ENCODE results near the gene LRCH4. TPM values are rescaled to one million over a fixed set of nuclear protein-coding genes. Genes with fewer than 3 reads are reported as not detected.
"Not testable (repeated sequence)": the region's sequence is repeated elsewhere in the genome, so short reads cannot be mapped to it uniquely, and the experiment has no call there.

The LRCH4 gene
- total RNA-seq, 1 donor from 2014 or later, result 3.9 TPM

GRCh38 chr7:100568176-100568895, 17.6 kb downstream of the LRCH4 start:
- Histone ChIP-seq H3K36me3 (ENCODE audit: control insufficient read depth, insufficient read depth, low read length) (peaks cover 4% of the 10 kb centered on the region), H3K4me3 (ENCODE audit: low read depth, low read length) (no peak overlapping the region), H3K27me3 (ENCODE audit: control insufficient read depth, insufficient read depth, low read length) (no peaks in the 10 kb centered on the region)
- TF ChIP-seq CTCF (IDR thresholded peaks at IDR 0.05; ENCODE audit: insufficient read depth, low read length, severe bottlenecking), result no peak
- DNase-seq (ENCODE audit: low read depth) (no peak), FAIRE-seq (no peak)

GRCh38 chr7:100567751-100568175, 18.2 kb downstream of the LRCH4 start:
- no peak for FAIRE-seq
- H3K27me3 ChIP-seq (ENCODE audit: control insufficient read depth, insufficient read depth, low read length), result no peaks in the 10 kb centered on the region
- H3K4me3 ChIP-seq (ENCODE audit: low read depth, low read length), result no peak overlapping the region
- H3K36me3 ChIP-seq (ENCODE audit: control insufficient read depth, insufficient read depth, low read length), result peaks cover 2% of the 10 kb centered on the region
- TF ChIP-seq CTCF (IDR thresholded peaks at IDR 0.05; ENCODE audit: insufficient read depth, low read length, severe bottlenecking), result no peak
- DNase-seq (ENCODE audit: low read depth), result no peak

- FAIRE-seq, result no peak
- Histone ChIP-seq H3K27me3 (ENCODE audit: control insufficient read depth, insufficient read depth, low read length) (no peaks in the 10 kb centered on the region), H3K4me3 (ENCODE audit: low read depth, low read length) (no peak overlapping the region), H3K36me3 (ENCODE audit: control insufficient read depth, insufficient read depth, low read length) (peaks cover 1% of the 10 kb centered on the region)
- TF ChIP-seq CTCF (IDR thresholded peaks at IDR 0.05; ENCODE audit: insufficient read depth, low read length, severe bottlenecking), result no peak
- DNase-seq (ENCODE audit: low read depth), result no peak
These were observed 18.7 kb downstream of the LRCH4 start for GRCh38 chr7:100567031-100567730.

GRCh38 chr7:100566018-100566531, 19.9 kb downstream of the LRCH4 start:
- FAIRE-seq, result no peak
- no peak for DNase-seq (ENCODE audit: low read depth)
- no peaks in the 10 kb centered on the region for H3K27me3 ChIP-seq (ENCODE audit: control insufficient read depth, insufficient read depth, low read length)
- H3K36me3 ChIP-seq (ENCODE audit: control insufficient read depth, insufficient read depth, low read length), result peaks cover 3% of the 10 kb centered on the region
- no peak overlapping the region for H3K4me3 ChIP-seq (ENCODE audit: low read depth, low read length)
- no peak for TF ChIP-seq CTCF (IDR thresholded peaks at IDR 0.05; ENCODE audit: insufficient read depth, low read length, severe bottlenecking)

GRCh38 chr7:100565133-100565571, 20.8 kb downstream of the LRCH4 start:
- Histone ChIP-seq H3K27me3 (ENCODE audit: control insufficient read depth, insufficient read depth, low read length) (no peaks in the 10 kb centered on the region), H3K36me3 (ENCODE audit: control insufficient read depth, insufficient read depth, low read length) (peaks cover 3% of the 10 kb centered on the region), H3K4me3 (ENCODE audit: low read depth, low read length) (no peak overlapping the region)
- FAIRE-seq (no peak), DNase-seq (ENCODE audit: low read depth) (no peak)
- no peak for TF ChIP-seq CTCF (IDR thresholded peaks at IDR 0.05; ENCODE audit: insufficient read depth, low read length, severe bottlenecking)

- not testable (repeated sequence) for DNase-seq (ENCODE audit: low read depth); H3K4me3 ChIP-seq (ENCODE audit: low read depth, low read length); FAIRE-seq; H3K27me3 ChIP-seq (ENCODE audit: control insufficient read depth, insufficient read depth, low read length); H3K36me3 ChIP-seq (ENCODE audit: control insufficient read depth, insufficient read depth, low read length)
These were observed 21.5 kb downstream of the LRCH4 start for GRCh38 chr7:100564405-100564804.

Data from bronchial epithelial cell (primary cell).